ENCODE measurements around the gene ZFX. TPM values are rescaled to one million over a fixed set of nuclear protein-coding genes. Genes with fewer than 3 reads are reported as not detected.

The ZFX gene
- total RNA-seq, 1 experiment from 2014 or later, result 14.2 TPM

DNA sequence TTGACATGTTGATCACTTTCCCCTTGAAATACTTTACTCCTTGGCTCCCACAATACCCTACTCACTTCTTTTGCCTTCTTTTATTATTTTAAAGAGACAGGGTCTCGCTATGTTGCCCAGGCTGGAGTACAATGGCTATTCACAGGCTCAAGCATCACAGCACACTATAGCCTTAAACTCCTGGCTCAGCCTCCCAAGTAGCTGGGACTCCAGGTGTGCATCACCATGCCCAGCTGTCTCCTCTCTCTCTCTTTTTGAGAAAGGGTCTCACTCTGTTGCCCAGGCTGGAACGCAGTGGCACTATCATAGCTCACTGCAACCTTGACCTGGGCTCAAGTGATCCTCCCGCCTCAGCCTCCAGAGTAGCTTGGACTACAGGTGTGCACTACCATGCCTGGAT lies 112.8 kb downstream of the ZFX start:
- DNase-seq (ENCODE audit: low spot score), result no peak
- in situ Hi-C loops (cut with HindIII; ENCODE audit: low sequenced_read_pairs), result no loop called here

GRCh38 chrX:24264383-24264782 lies 114.9 kb downstream of the ZFX start:
- in situ Hi-C loops (cut with HindIII; ENCODE audit: low sequenced_read_pairs), result no loop called here
- DNase-seq (ENCODE audit: low spot score), result no peak

Other genes with a start within 250 kb of the ZFX start
- gene APOO, start 241.8 kb upstream of the ZFX start, total RNA-seq (2014; rRNA removed; shearing (Covaris generic)), result 21.0 and 21.9 TPM in 2 replicates
- gene CXorf58, start 241.7 kb upstream of the ZFX start, total RNA-seq (2014; rRNA removed; shearing (Covaris generic)), result not detected in 2 replicates
- gene KLHL15, start 122.5 kb upstream of the ZFX start, total RNA-seq (2014; rRNA removed; shearing (Covaris generic)), result 5.2 and 8.1 TPM in 2 replicates
- gene EIF2S3, start 94.8 kb upstream of the ZFX start, total RNA-seq (2014; rRNA removed; shearing (Covaris generic)), result 176 and 229 TPM in 2 replicates
- gene SUPT20HL2, start 164.3 kb downstream of the ZFX start, total RNA-seq (2014; rRNA removed; shearing (Covaris generic)), result not detected in 2 replicates
- gene SUPT20HL1, start 210.9 kb downstream of the ZFX start, total RNA-seq (2014; rRNA removed; shearing (Covaris generic)), result not detected in 2 replicates

Data from G401 (cell line).